H1 (cell line): ENCODE results near the gene LCMT1. TPM values are rescaled to one million over a fixed set of nuclear protein-coding genes. Genes with fewer than 3 reads are reported as not detected.

Experiments used
- CTCF ChIA-PET: fragments of 300-600 bp; sonication (Branson Sonifier 250); formaldehyde crosslinking; loops from one replicate; lab custom pipeline; 2021; ENCODE audit not compliant: partially characterized antibody; lab: Charles Lee
- POLR2A ChIA-PET: fragments of 300-600 bp; sonication (Branson Sonifier 250); formaldehyde crosslinking; loops from one replicate; lab custom pipeline; 2021; ENCODE audit warnings: inconsistent platforms; ENCODE audit not compliant: partially characterized antibody; lab: Charles Lee
- DNase-seq, 2 experiments: peaks; one replicate each; pipeline versions ENCODE4 v3.0.0 to v3.0.0-alpha.2; 2010 to 2022; ENCODE audit warnings: low spot score in 2 of 2, low read depth in 1 of 2, mixed read lengths in 1 of 2
- FAIRE-seq: peaks from 2 replicates; lab custom pipeline; 2011; peaks lifted over from hg19 to GRCh38; lab: Jason Lieb, UNC
- H2AFZ ChIP-seq: 2 replicates; pipeline ENCODE4 v1.8.1; 2012; ENCODE audit warnings: low read length, inconsistent platforms
- H2AK5ac ChIP-seq: 2 replicates; pipeline ENCODE4 v1.6.1; 2013; ENCODE audit warnings: low read depth, low read length
- H2BK120ac ChIP-seq: replicated peaks from 2 replicates; pipeline ENCODE3; 2013; ENCODE audit warnings: low read depth, low read length, inconsistent platforms
- H2BK12ac ChIP-seq: 2 replicates; pipeline ENCODE4 v1.6.1; 2013; ENCODE audit warnings: low read depth, low read length
- H2BK15ac ChIP-seq: 2 replicates; pipeline ENCODE4 v1.6.1; 2013; ENCODE audit warnings: low read length
- H2BK20ac ChIP-seq: 2 replicates; pipeline ENCODE4 v1.6.1; 2013; ENCODE audit warnings: low read length
- H2BK5ac ChIP-seq: 2 replicates; pipeline ENCODE4 v1.6.1; 2013; ENCODE audit warnings: low read depth, low read length
- H3K14ac ChIP-seq: 2 replicates; pipeline ENCODE4 v1.6.1; 2013; ENCODE audit warnings: inconsistent platforms; ENCODE audit not compliant: insufficient read length
- H3K18ac ChIP-seq: 2 replicates; pipeline ENCODE4 v1.6.1; 2013; ENCODE audit warnings: low read length; ENCODE audit errors: extremely low read depth
- H3K23ac ChIP-seq: 2 replicates; pipeline ENCODE4 v1.6.1; 2013; ENCODE audit warnings: inconsistent platforms; ENCODE audit not compliant: insufficient read length
- H3K23me2 ChIP-seq: 2 replicates; pipeline ENCODE4 v1.6.1; 2013; ENCODE audit warnings: low read depth, low read length
- H3K27ac ChIP-seq: 2 replicates; pipeline ENCODE4 v1.6.1; 2011; ENCODE audit warnings: low read depth, low read length, inconsistent platforms
- H3K27me3 ChIP-seq, 4 experiments: replicated peaks in 1 of 4; 1 replicate in 1 of 4; 2 replicates in 3 of 4; pipeline versions ENCODE4 v1.6.1 to v1.8.1; 2011 to 2013; ENCODE audit warnings: low read length in 3 of 4, mild to moderate bottlenecking in 3 of 4, inconsistent platforms in 2 of 4, mixed read lengths in 2 of 4, moderate library complexity in 1 of 4; ENCODE audit not compliant: control insufficient read depth in 3 of 4, insufficient read depth in 3 of 4; ENCODE audit errors: extremely low read depth in 1 of 4
- H3K36me3 ChIP-seq, 4 experiments: 2 replicates each; pipeline versions ENCODE4 v1.6.1 to v1.8.1; 2011 to 2013; ENCODE audit warnings: mild to moderate bottlenecking in 4 of 4, low read length in 3 of 4, moderate library complexity in 2 of 4, control low read depth in 1 of 4, inconsistent platforms in 1 of 4; ENCODE audit not compliant: insufficient read depth in 4 of 4, control insufficient read depth in 2 of 4
- H3K4ac ChIP-seq: replicated peaks from 2 replicates; pipeline ENCODE3; 2013; ENCODE audit warnings: low read length, low read depth, mixed read lengths, inconsistent platforms; ENCODE audit not compliant: insufficient read length
- H3K4me1 ChIP-seq, 4 experiments: replicated peaks in 1 of 4; 1 replicate in 1 of 4; 2 replicates in 3 of 4; pipeline versions ENCODE4 v1.6.1 to v1.8.1; 2011 to 2013; ENCODE audit warnings: low read length in 3 of 4, inconsistent platforms in 2 of 4, mixed read lengths in 1 of 4; ENCODE audit not compliant: insufficient read depth in 4 of 4, control insufficient read depth in 3 of 4
- H3K4me2 ChIP-seq, 2 experiments: 2 replicates each; pipeline versions ENCODE4 v1.6.1 to v1.8.1; 2011 to 2013; ENCODE audit warnings: low read depth in 2 of 2, low read length in 2 of 2, control low read depth in 1 of 2, inconsistent platforms in 1 of 2, mild to moderate bottlenecking in 1 of 2; ENCODE audit not compliant: insufficient read depth in 1 of 2
- H3K4me3 ChIP-seq, 4 experiments: fragments of 200-600, 300-600 bp in 1 of 4; sonication (generic), shearing (Covaris generic), sonication (Bioruptor Twin) in 1 of 4; 2 replicates each; pipeline versions ENCODE4 v1.5.1 to v1.8.1; 2011 to 2016; ENCODE audit warnings: low read length in 4 of 4, low read depth in 3 of 4, control low read depth in 2 of 4, inconsistent platforms in 2 of 4, mild to moderate bottlenecking in 2 of 4, mixed read lengths in 1 of 4, moderate library complexity in 1 of 4; ENCODE audit not compliant: insufficient read depth in 2 of 4; ENCODE audit errors: extremely low read depth in 1 of 4
- H3K56ac ChIP-seq: replicated peaks from 2 replicates; pipeline ENCODE3; 2013; ENCODE audit warnings: low read depth, mild to moderate bottlenecking, mixed read lengths, low read length, inconsistent platforms; ENCODE audit not compliant: insufficient read length
- H3K79me1 ChIP-seq: 2 replicates; pipeline ENCODE4 v1.6.1; 2013; ENCODE audit warnings: low read depth, low read length, control low read depth
- H3K79me2 ChIP-seq, 2 experiments: 2 replicates each; pipeline versions ENCODE4 v1.6.1 to v1.8.1; 2012 to 2013; ENCODE audit warnings: low read length in 2 of 2, mild to moderate bottlenecking in 2 of 2, inconsistent platforms in 1 of 2; ENCODE audit not compliant: insufficient read depth in 2 of 2, control insufficient read depth in 1 of 2
- H3K9ac ChIP-seq, 4 experiments: replicated peaks in 1 of 4; 1 replicate in 1 of 4; 2 replicates in 3 of 4; pipeline versions ENCODE4 v1.6.1 to v1.8.1; 2011 to 2013; ENCODE audit warnings: low read depth in 3 of 4, low read length in 3 of 4, control low read depth in 2 of 4, mild to moderate bottlenecking in 2 of 4, moderate library complexity in 2 of 4, inconsistent platforms in 1 of 4; ENCODE audit errors: extremely low read depth in 1 of 4
- H3K9me3 ChIP-seq, 2 experiments: 2 replicates each; pipeline versions ENCODE4 v1.6.1 to v1.8.1; 2012 to 2013; ENCODE audit warnings: mild to moderate bottlenecking in 2 of 2, moderate library complexity in 2 of 2, control low read depth in 1 of 2, inconsistent platforms in 1 of 2, low read depth in 1 of 2, low read length in 1 of 2, mixed read lengths in 1 of 2; ENCODE audit not compliant: insufficient read depth in 2 of 2
- H4K20me1 ChIP-seq, 2 experiments: replicated peaks in 1 of 2; 2 replicates each; pipeline versions ENCODE3 to v1.8.1; 2011 to 2013; ENCODE audit warnings: inconsistent platforms in 2 of 2, low read length in 2 of 2, mild to moderate bottlenecking in 1 of 2; ENCODE audit not compliant: insufficient read depth in 2 of 2, control insufficient read depth in 1 of 2
- H4K5ac ChIP-seq: 2 replicates; pipeline ENCODE4 v1.6.1; 2013; ENCODE audit warnings: low read length, low read depth, mixed read lengths, inconsistent platforms; ENCODE audit not compliant: insufficient read length
- H4K8ac ChIP-seq: 2 replicates; pipeline ENCODE4 v1.8.0; 2013; ENCODE audit warnings: mild to moderate bottlenecking, moderate library complexity, low read length, inconsistent platforms; ENCODE audit not compliant: insufficient read depth; ENCODE audit errors: extremely low read depth
- H4K91ac ChIP-seq: replicated peaks from 2 replicates; pipeline ENCODE3; 2013; ENCODE audit warnings: low read length, mixed read lengths, inconsistent platforms; ENCODE audit not compliant: insufficient read length
- ATF2 ChIP-seq: IDR thresholded peaks from 2 replicates; pipeline ENCODE4 v1.6.1; 2012; ENCODE audit warnings: low read length, inconsistent platforms
- ATF3 ChIP-seq: IDR thresholded peaks from 2 replicates; pipeline ENCODE4 v1.6.1; 2011; ENCODE audit warnings: low read depth, mild to moderate bottlenecking, low read length; ENCODE audit not compliant: insufficient read depth
- BCL11A ChIP-seq, 2 experiments: IDR thresholded peaks; one replicate each; pipeline ENCODE4 v1.6.1; 2011; ENCODE audit warnings: low read depth in 2 of 2, low read length in 2 of 2, mild to moderate bottlenecking in 2 of 2
- KDM5A ChIP-seq: fragments of 200-600 bp; IDR thresholded peaks from 2 replicates; pipeline ENCODE4 v1.7.1; 2012; ENCODE audit warnings: mild to moderate bottlenecking, low read length, inconsistent platforms, mixed read lengths
- MAFK ChIP-seq: IDR thresholded peaks from 2 replicates; pipeline ENCODE4 v1.6.1; 2012; ENCODE audit warnings: low read depth, mild to moderate bottlenecking, improper control_type of control experiment, low read length
- NANOG ChIP-seq: IDR thresholded peaks from 2 replicates; pipeline ENCODE4 v1.6.1; 2011; ENCODE audit warnings: low read length, low read depth, mild to moderate bottlenecking, inconsistent platforms; ENCODE audit not compliant: insufficient read depth, poor library complexity, severe bottlenecking
- NRF1 ChIP-seq: IDR thresholded peaks from 2 replicates; pipeline ENCODE4 v1.6.1; 2011; ENCODE audit warnings: mild to moderate bottlenecking, low read depth, low read length, improper control_type of control experiment
- PHF8 ChIP-seq: fragments of 200-600 bp; sonication (generic); conservative IDR thresholded peaks from 2 replicates; pipeline ENCODE4 v1.7.1; 2012; ENCODE audit warnings: low read depth, mild to moderate bottlenecking, inconsistent platforms, low read length, moderate library complexity
- POLR2AphosphoS5 ChIP-seq: IDR thresholded peaks from 2 replicates; pipeline ENCODE4 v1.6.1; 2011; ENCODE audit warnings: low read depth, low read length
- POU5F1 ChIP-seq: IDR thresholded peaks from 2 replicates; pipeline ENCODE4 v1.6.1; 2011; ENCODE audit warnings: low read depth, mild to moderate bottlenecking, low read length, moderate library complexity
- SP2 ChIP-seq: IDR thresholded peaks from 2 replicates; pipeline ENCODE4 v1.6.1; 2012; ENCODE audit warnings: mild to moderate bottlenecking, low read length, inconsistent platforms
- SP4 ChIP-seq: IDR thresholded peaks from 2 replicates; pipeline ENCODE4 v1.6.1; 2012; ENCODE audit warnings: low read length, inconsistent platforms
- WGBS, 2 experiments: shearing (Covaris generic) in 1 of 2; methylation state at CpG; one replicate each; pipeline versions ENCODE4 v1.1.6 to v1.1.7; 2013 to 2015; ENCODE audit warnings: low lambda C conversion rate in 2 of 2, mixed read lengths in 2 of 2, inconsistent platforms in 1 of 2, low coverage in 1 of 2, missing lambda C conversion rate in 1 of 2; ENCODE audit not compliant: insufficient replicate concordance in 2 of 2, insufficient coverage in 1 of 2, insufficient read length in 1 of 2; ENCODE audit errors: extremely low coverage in 1 of 2, missing lambda C conversion rate in 1 of 2; 5-methylcytosine and 5-hydroxymethylcytosine counted together
- polyA plus RNA-seq, 7 experiments: library from polyadenylated mRNA; depleted of rRNA in 3 of 7; stranded (reverse) in 5 of 7; unstranded in 2 of 7; fragments of >200 nt in 5 of 7; fragments of 200-250 nt in 2 of 7; gene quantifications; 1 replicate in 5 of 7; 2 replicates in 1 of 7; 4 replicates in 1 of 7; pipeline versions ENCODE4 v1.2.1 to v1.2.3, GENCODE V29; 2011 to 2013; ENCODE audit warnings: missing spikeins in 2 of 7, mixed read lengths in 2 of 7
- total RNA-seq: library from RNA; stranded (reverse); fragmentation: NEBNext Ultra II Directional; extraction: Animal tissue kit (Norgen Biotek cat#: 25700); gene quantifications from 2 replicates; pipeline ENCODE4 v1.2.1, GENCODE V29; 2021

The LCMT1 gene
- total and polyA plus RNA-seq, 2 of the 8 experiments (the other 6 are each of a cell fraction or from before 2014, with no cell fraction given): 61.0 to 80.8 TPM

GRCh38 chr16:25064937-25065336 is 46.6 kb upstream of the LCMT1 start:
- Histone ChIP-seq H4K5ac (no peak overlapping the region), H4K8ac (0 out of 2 replicates have a peak overlapping the region, but pooled peaks have one; percentile 48), H2BK5ac (no peak overlapping the region), H3K4ac (no peak overlapping the region), H3K56ac (no peak overlapping the region), H3K79me2 (no peaks in the 10 kb centered on the region), H3K9ac (no peak overlapping the region), H2BK120ac (no peak overlapping the region), H3K14ac (no peak overlapping the region), H3K9me3 (no peaks in the 10 kb centered on the region), H2BK15ac (peak overlapping the region; percentile 31; the same call in 1 of the 2 replicates), H3K18ac (no peak overlapping the region), H2AK5ac (no peak overlapping the region), H4K20me1 (no peaks in the 10 kb centered on the region), H3K27me3 (no peaks in the 10 kb centered on the region; a peak in 2 of 7 replicates), H2BK12ac (0 out of 2 replicates have a peak overlapping the region, but pooled peaks have one; percentile 23), H3K23ac (no peak overlapping the region), H3K4me3 (no peak overlapping the region), H3K23me2 (peaks cover 6% of the 10 kb centered on the region), H3K27ac (no peak overlapping the region), H4K91ac (no peak overlapping the region), H3K79me1 (no peaks in the 10 kb centered on the region), H3K4me2 (no peak overlapping the region), H3K4me1 (peaks cover 0 to 3% (median 0%) of the 10 kb centered on the region in 4 experiments; a peak in 3 of 7 replicates), H2AFZ (no peak overlapping the region), H3K36me3 (no peaks in the 10 kb centered on the region), H2BK20ac (no peak overlapping the region)
- DNase-seq (no peak), FAIRE-seq (no peak)
- ChIA-PET CTCF (interaction anchor here (0.9 to 2.3 kb wide), 2 partner anchors 24 to 42 kb away, joined by 4 to 8 read pairs; no protein-coding TSS in a partner anchor), POLR2A (interaction anchor here (0.8 to 1.4 kb wide), 3 partner anchors 45 to 81 kb away, joined by 3 to 4 read pairs (median 3); partner anchors contain the start of gene LCMT1)
- WGBS, 2 experiments: 88% methylated on average over 6 of the region's 6 CpGs; no CpG with 5 or more reads in 1 of the 2 experiments
- TF ChIP-seq SP4 (no peak), ATF3 (no peak), POU5F1 (no peak), POLR2AphosphoS5 (no peak), SP2 (no peak), ATF2 (no peak), NANOG (no peak), KDM5A (no peak), BCL11A (IDR thresholded peaks at IDR 0.05; ENCODE audit: low read depth in 2 of 2, low read length in 2 of 2) (no peak), PHF8 (no peak), NRF1 (no peak), MAFK (no peak)
